Body of pancreas (tissue), 4 donors: Measurements from ENCODE around the gene S100A4.

Experiments used
- POLR2A ChIP-seq, 3 donors: fragments of 450-650 bp; IDR thresholded peaks; one replicate each; pipeline ENCODE4 v1.6.1; 2016; ENCODE audit warnings: antibody characterized with exemption in 3 of 3, mild to moderate bottlenecking in 2 of 3
- TF ChIP-seq, protein P1 (sequence below), 7 experiments: fragments of 450-650 bp in 4 of 7; fragments of 200-600 bp in 3 of 7; sonication (generic) in 3 of 7; IDR thresholded peaks; one replicate each; pipeline ENCODE4 v1.5.1; 2016 to 2019; ENCODE audit warnings: antibody characterized with exemption in 7 of 7

DNA sequence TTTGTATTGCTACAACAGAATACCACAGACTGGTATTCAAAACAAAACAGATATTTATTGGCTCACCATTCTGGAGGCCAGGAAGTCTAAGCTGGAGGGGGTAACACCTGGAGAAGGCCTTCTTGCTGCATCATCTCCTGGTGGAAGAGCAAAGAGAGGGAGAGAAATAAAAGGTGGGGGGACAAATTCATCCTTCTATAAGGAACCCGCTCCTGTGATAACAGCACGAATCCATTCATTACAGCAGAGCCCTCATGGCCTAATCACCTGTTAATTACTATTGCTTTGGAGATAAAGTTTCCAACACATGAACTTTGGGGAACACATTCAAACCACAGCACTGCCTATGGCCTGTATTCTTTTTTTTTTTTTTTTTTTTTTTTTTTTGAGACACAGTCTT lies 14.6 kb upstream of the S100A4 start:
- TF ChIP-seq, protein P1, sequence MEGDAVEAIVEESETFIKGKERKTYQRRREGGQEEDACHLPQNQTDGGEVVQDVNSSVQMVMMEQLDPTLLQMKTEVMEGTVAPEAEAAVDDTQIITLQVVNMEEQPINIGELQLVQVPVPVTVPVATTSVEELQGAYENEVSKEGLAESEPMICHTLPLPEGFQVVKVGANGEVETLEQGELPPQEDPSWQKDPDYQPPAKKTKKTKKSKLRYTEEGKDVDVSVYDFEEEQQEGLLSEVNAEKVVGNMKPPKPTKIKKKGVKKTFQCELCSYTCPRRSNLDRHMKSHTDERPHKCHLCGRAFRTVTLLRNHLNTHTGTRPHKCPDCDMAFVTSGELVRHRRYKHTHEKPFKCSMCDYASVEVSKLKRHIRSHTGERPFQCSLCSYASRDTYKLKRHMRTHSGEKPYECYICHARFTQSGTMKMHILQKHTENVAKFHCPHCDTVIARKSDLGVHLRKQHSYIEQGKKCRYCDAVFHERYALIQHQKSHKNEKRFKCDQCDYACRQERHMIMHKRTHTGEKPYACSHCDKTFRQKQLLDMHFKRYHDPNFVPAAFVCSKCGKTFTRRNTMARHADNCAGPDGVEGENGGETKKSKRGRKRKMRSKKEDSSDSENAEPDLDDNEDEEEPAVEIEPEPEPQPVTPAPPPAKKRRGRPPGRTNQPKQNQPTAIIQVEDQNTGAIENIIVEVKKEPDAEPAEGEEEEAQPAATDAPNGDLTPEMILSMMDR (IDR thresholded peaks at IDR 0.05) = no peak
- TF ChIP-seq POLR2A (IDR thresholded peaks at IDR 0.05) = no peak
